Astrocyte (in vitro differentiated cells and primary cell): ENCODE measurements around the gene GRB10. TPM values are rescaled to one million over a fixed set of nuclear protein-coding genes. Genes with fewer than 3 reads are reported as not detected.

ENCODE experiments used
- DNase-seq: peaks from one replicate; pipeline ENCODE4 v3.0.0-alpha.2; 2010; ENCODE audit warnings: low read depth
- FAIRE-seq: peaks from 2 replicates; lab custom pipeline; 2011; peaks lifted over from hg19 to GRCh38; lab: Jason Lieb, UNC
- H2AFZ ChIP-seq: 2 replicates; pipeline ENCODE4 v1.6.0; 2012; ENCODE audit warnings: low read depth, low read length, inconsistent platforms
- H3K27ac ChIP-seq: 2 replicates; pipeline ENCODE4 v1.5.1; 2011; ENCODE audit warnings: low read depth, low read length, inconsistent platforms
- H3K27me3 ChIP-seq: 2 replicates; pipeline ENCODE4 v1.6.0; 2011; ENCODE audit warnings: low read length, inconsistent platforms; ENCODE audit not compliant: insufficient read depth
- H3K36me3 ChIP-seq: 2 replicates; pipeline ENCODE4 v1.5.1; 2011; ENCODE audit warnings: low read length, inconsistent platforms; ENCODE audit not compliant: insufficient read depth
- H3K4me1 ChIP-seq: 2 replicates; pipeline ENCODE4 v1.5.1; 2011; ENCODE audit warnings: low read length, inconsistent platforms; ENCODE audit not compliant: insufficient read depth
- H3K4me2 ChIP-seq: 2 replicates; pipeline ENCODE4 v1.6.0; 2012; ENCODE audit warnings: low read length, inconsistent platforms
- H3K4me3 ChIP-seq: 2 replicates; pipeline ENCODE4 v1.5.1; 2011; ENCODE audit warnings: low read depth, mild to moderate bottlenecking, low read length, inconsistent platforms; ENCODE audit not compliant: insufficient read depth
- H3K79me2 ChIP-seq: 2 replicates; pipeline ENCODE4 v1.6.0; 2012; ENCODE audit warnings: mild to moderate bottlenecking, low read length, inconsistent platforms; ENCODE audit not compliant: insufficient read depth
- H3K9ac ChIP-seq: 2 replicates; pipeline ENCODE4 v1.6.0; 2012; ENCODE audit warnings: mild to moderate bottlenecking, low read length, inconsistent platforms
- H3K9me3 ChIP-seq: 2 replicates; pipeline ENCODE4 v1.5.1; 2012; ENCODE audit warnings: low read depth, mild to moderate bottlenecking, low read length, inconsistent platforms; ENCODE audit not compliant: insufficient read depth
- H4K20me1 ChIP-seq: 2 replicates; pipeline ENCODE4 v1.6.0; 2012; ENCODE audit warnings: low read length, inconsistent platforms; ENCODE audit not compliant: insufficient read depth
- H3K27ac Mint-ChIP-seq: one replicate; pipeline ENCODE4 v1.8.0; 2021; ENCODE audit warnings: mild to moderate bottlenecking, mixed read lengths; ENCODE audit not compliant: unreplicated experiment
- H3K27me3 Mint-ChIP-seq: one replicate; pipeline ENCODE4 v1.8.0; 2021; ENCODE audit warnings: low read depth, mixed read lengths; ENCODE audit not compliant: unreplicated experiment
- H3K36me3 Mint-ChIP-seq: one replicate; pipeline ENCODE4 v1.8.0; 2021; ENCODE audit warnings: low read depth, mixed read lengths; ENCODE audit not compliant: unreplicated experiment
- H3K4me1 Mint-ChIP-seq: one replicate; pipeline ENCODE4 v1.8.0; 2021; ENCODE audit warnings: low read depth, mixed read lengths; ENCODE audit not compliant: unreplicated experiment
- H3K4me3 Mint-ChIP-seq: one replicate; pipeline ENCODE4 v1.8.0; 2021; ENCODE audit warnings: mild to moderate bottlenecking, moderate library complexity, mixed read lengths; ENCODE audit not compliant: unreplicated experiment
- H3K9me3 Mint-ChIP-seq: one replicate; pipeline ENCODE4 v1.8.0; 2021; ENCODE audit warnings: mild to moderate bottlenecking, mixed read lengths; ENCODE audit not compliant: unreplicated experiment
- EZH2 ChIP-seq: IDR thresholded peaks from 2 replicates; pipeline ENCODE4 v1.6.1; 2012; ENCODE audit warnings: mild to moderate bottlenecking, low read length, inconsistent platforms; ENCODE audit not compliant: insufficient read depth
- total RNA-seq: library from RNA; stranded (reverse); gene quantifications from 2 replicates; pipeline ENCODE4 v1.2.1, GENCODE V29; 2021
- TF ChIP-seq, protein P1 (sequence below): IDR thresholded peaks from 2 replicates; pipeline ENCODE4 v1.5.1; 2011; ENCODE audit warnings: low read depth, mild to moderate bottlenecking, inconsistent platforms, low read length, moderate library complexity; ENCODE audit not compliant: insufficient read depth

Gene GRB10
- total RNA-seq, 1 donor from 2014 or later = 81.9 TPM

- H3K79me2 ChIP-seq = no peaks in the 10 kb centered on the region
- Mint-ChIP-seq H3K4me1 (peaks cover 2% of the 10 kb centered on the region), H3K36me3 (no peaks in the 10 kb centered on the region), H3K27ac (no peak overlapping the region), H3K4me3 (no peak overlapping the region), H3K9me3 (no peaks in the 10 kb centered on the region), H3K27me3 (peaks cover 28% of the 10 kb centered on the region)
- no peak overlapping the region for H3K4me3 ChIP-seq
- H3K4me2 ChIP-seq = peak overlapping the region; percentile 8
- peaks cover 27% of the 10 kb centered on the region for H3K4me1 ChIP-seq
- no peaks in the 10 kb centered on the region for H3K36me3 ChIP-seq
- H4K20me1 ChIP-seq = no peaks in the 10 kb centered on the region
- H2AFZ ChIP-seq = no peak overlapping the region
- TF ChIP-seq, protein P1, sequence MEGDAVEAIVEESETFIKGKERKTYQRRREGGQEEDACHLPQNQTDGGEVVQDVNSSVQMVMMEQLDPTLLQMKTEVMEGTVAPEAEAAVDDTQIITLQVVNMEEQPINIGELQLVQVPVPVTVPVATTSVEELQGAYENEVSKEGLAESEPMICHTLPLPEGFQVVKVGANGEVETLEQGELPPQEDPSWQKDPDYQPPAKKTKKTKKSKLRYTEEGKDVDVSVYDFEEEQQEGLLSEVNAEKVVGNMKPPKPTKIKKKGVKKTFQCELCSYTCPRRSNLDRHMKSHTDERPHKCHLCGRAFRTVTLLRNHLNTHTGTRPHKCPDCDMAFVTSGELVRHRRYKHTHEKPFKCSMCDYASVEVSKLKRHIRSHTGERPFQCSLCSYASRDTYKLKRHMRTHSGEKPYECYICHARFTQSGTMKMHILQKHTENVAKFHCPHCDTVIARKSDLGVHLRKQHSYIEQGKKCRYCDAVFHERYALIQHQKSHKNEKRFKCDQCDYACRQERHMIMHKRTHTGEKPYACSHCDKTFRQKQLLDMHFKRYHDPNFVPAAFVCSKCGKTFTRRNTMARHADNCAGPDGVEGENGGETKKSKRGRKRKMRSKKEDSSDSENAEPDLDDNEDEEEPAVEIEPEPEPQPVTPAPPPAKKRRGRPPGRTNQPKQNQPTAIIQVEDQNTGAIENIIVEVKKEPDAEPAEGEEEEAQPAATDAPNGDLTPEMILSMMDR = no peak
- TF ChIP-seq EZH2 = no peak
- H3K27me3 ChIP-seq = no peaks in the 10 kb centered on the region
- no peak for DNase-seq
- no peaks in the 10 kb centered on the region for H3K9me3 ChIP-seq
- H3K9ac ChIP-seq = no peak overlapping the region
- FAIRE-seq = no peak
- H3K27ac ChIP-seq = no peak overlapping the region
These were observed 21.0 kb upstream of the GRB10 start for GRCh38 chr7:50803359-50804337.

DNA sequence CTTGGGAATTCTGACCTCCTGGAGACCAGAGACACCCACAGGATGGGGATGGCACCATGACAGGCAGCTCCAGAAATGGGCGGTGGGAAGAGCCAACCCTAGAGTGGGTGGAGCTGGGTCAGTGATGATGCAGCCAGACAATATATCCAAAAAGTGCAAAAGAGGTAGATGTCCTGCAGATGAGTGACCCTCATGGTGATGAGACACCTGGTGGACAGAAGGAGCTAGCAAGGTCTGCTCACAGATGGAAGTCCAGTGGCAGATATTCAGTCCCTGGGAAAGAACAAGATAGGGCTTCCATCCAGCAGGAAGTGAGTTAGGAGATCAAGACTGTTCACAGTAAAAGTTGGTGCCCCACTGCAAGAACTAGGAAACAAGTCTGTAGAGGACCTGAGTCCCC, 19.2 kb upstream of the GRB10 start:
- TF ChIP-seq EZH2 = no peak
- TF ChIP-seq, protein P1 = no peak
- FAIRE-seq = no peak
- no peaks in the 10 kb centered on the region for H3K9me3 ChIP-seq

GRCh38 chr7:50799873-50800272, 17.2 kb upstream of the GRB10 start:
- Mint-ChIP-seq H3K4me1 (peaks cover 6% of the 10 kb centered on the region), H3K9me3 (peaks cover 2% of the 10 kb centered on the region), H3K27me3 (peaks cover 23% of the 10 kb centered on the region), H3K4me3 (no peak overlapping the region), H3K27ac (no peak overlapping the region), H3K36me3 (no peaks in the 10 kb centered on the region)
- FAIRE-seq = no peak
- Histone ChIP-seq H3K79me2 (no peaks in the 10 kb centered on the region), H3K27ac (no peak overlapping the region), H3K9ac (no peak overlapping the region), H3K4me1 (peaks cover 11% of the 10 kb centered on the region), H4K20me1 (no peaks in the 10 kb centered on the region), H3K9me3 (no peaks in the 10 kb centered on the region), H3K27me3 (no peaks in the 10 kb centered on the region), H3K4me2 (no peak overlapping the region), H3K36me3 (no peaks in the 10 kb centered on the region), H3K4me3 (no peak overlapping the region), H2AFZ (no peak overlapping the region)
- no peak for TF ChIP-seq EZH2
- TF ChIP-seq, protein P1 = no peak
- no peak for DNase-seq

More for the DNA sequence above, 19.2 kb upstream of the GRB10 start:
- no peak overlapping the region for H3K4me3 ChIP-seq
- no peaks in the 10 kb centered on the region for H3K36me3 ChIP-seq
- no peak overlapping the region for H3K9ac ChIP-seq
- no peak for DNase-seq
- H3K27ac ChIP-seq = no peak overlapping the region
- H3K4me2 ChIP-seq = no peak overlapping the region
- H3K79me2 ChIP-seq = no peaks in the 10 kb centered on the region
- H4K20me1 ChIP-seq = no peaks in the 10 kb centered on the region
- H3K9me3 Mint-ChIP-seq = peaks cover 2% of the 10 kb centered on the region
- no peaks in the 10 kb centered on the region for H3K27me3 ChIP-seq
- no peak overlapping the region for H2AFZ ChIP-seq
- H3K36me3 Mint-ChIP-seq = no peaks in the 10 kb centered on the region
- no peak overlapping the region for H3K4me3 Mint-ChIP-seq
- H3K4me1 Mint-ChIP-seq = no peaks in the 10 kb centered on the region
- H3K4me1 ChIP-seq = peaks cover 20% of the 10 kb centered on the region
- H3K27me3 Mint-ChIP-seq = peaks cover 23% of the 10 kb centered on the region
- H3K27ac Mint-ChIP-seq = no peak overlapping the region
